H1 (cell line): ENCODE results near the gene TLK1. TPM values are rescaled to one million over a fixed set of nuclear protein-coding genes. Genes with fewer than 3 reads are reported as not detected.

Experiments
- CTCF ChIA-PET: fragments of 300-600 bp; sonication (Branson Sonifier 250); formaldehyde crosslinking; loops from one replicate; lab custom pipeline; 2021; ENCODE audit not compliant: partially characterized antibody; lab: Charles Lee
- POLR2A ChIA-PET: fragments of 300-600 bp; sonication (Branson Sonifier 250); formaldehyde crosslinking; loops from one replicate; lab custom pipeline; 2021; ENCODE audit warnings: inconsistent platforms; ENCODE audit not compliant: partially characterized antibody; lab: Charles Lee
- DNase-seq, 2 experiments: peaks; one replicate each; pipeline versions ENCODE4 v3.0.0 to v3.0.0-alpha.2; 2010 to 2022; ENCODE audit warnings: low spot score in 2 of 2, low read depth in 1 of 2, mixed read lengths in 1 of 2
- FAIRE-seq: peaks from 2 replicates; lab custom pipeline; 2011; peaks lifted over from hg19 to GRCh38; lab: Jason Lieb, UNC
- H2AFZ ChIP-seq: 2 replicates; pipeline ENCODE4 v1.8.1; 2012; ENCODE audit warnings: low read length, inconsistent platforms
- H2AK5ac ChIP-seq: 2 replicates; pipeline ENCODE4 v1.6.1; 2013; ENCODE audit warnings: low read depth, low read length
- H2BK120ac ChIP-seq: replicated peaks from 2 replicates; pipeline ENCODE3; 2013; ENCODE audit warnings: low read depth, low read length, inconsistent platforms
- H2BK12ac ChIP-seq: 2 replicates; pipeline ENCODE4 v1.6.1; 2013; ENCODE audit warnings: low read depth, low read length
- H2BK15ac ChIP-seq: 2 replicates; pipeline ENCODE4 v1.6.1; 2013; ENCODE audit warnings: low read length
- H2BK20ac ChIP-seq: 2 replicates; pipeline ENCODE4 v1.6.1; 2013; ENCODE audit warnings: low read length
- H2BK5ac ChIP-seq: 2 replicates; pipeline ENCODE4 v1.6.1; 2013; ENCODE audit warnings: low read depth, low read length
- H3K14ac ChIP-seq: 2 replicates; pipeline ENCODE4 v1.6.1; 2013; ENCODE audit warnings: inconsistent platforms; ENCODE audit not compliant: insufficient read length
- H3K18ac ChIP-seq: 2 replicates; pipeline ENCODE4 v1.6.1; 2013; ENCODE audit warnings: low read length; ENCODE audit errors: extremely low read depth
- H3K23ac ChIP-seq: 2 replicates; pipeline ENCODE4 v1.6.1; 2013; ENCODE audit warnings: inconsistent platforms; ENCODE audit not compliant: insufficient read length
- H3K23me2 ChIP-seq: 2 replicates; pipeline ENCODE4 v1.6.1; 2013; ENCODE audit warnings: low read depth, low read length
- H3K27ac ChIP-seq: 2 replicates; pipeline ENCODE4 v1.6.1; 2011; ENCODE audit warnings: low read depth, low read length, inconsistent platforms
- H3K27me3 ChIP-seq, 4 experiments: replicated peaks in 1 of 4; 1 replicate in 1 of 4; 2 replicates in 3 of 4; pipeline versions ENCODE4 v1.6.1 to v1.8.1; 2011 to 2013; ENCODE audit warnings: low read length in 3 of 4, mild to moderate bottlenecking in 3 of 4, inconsistent platforms in 2 of 4, mixed read lengths in 2 of 4, moderate library complexity in 1 of 4; ENCODE audit not compliant: control insufficient read depth in 3 of 4, insufficient read depth in 3 of 4; ENCODE audit errors: extremely low read depth in 1 of 4
- H3K36me3 ChIP-seq, 4 experiments: 2 replicates each; pipeline versions ENCODE4 v1.6.1 to v1.8.1; 2011 to 2013; ENCODE audit warnings: mild to moderate bottlenecking in 4 of 4, low read length in 3 of 4, moderate library complexity in 2 of 4, control low read depth in 1 of 4, inconsistent platforms in 1 of 4; ENCODE audit not compliant: insufficient read depth in 4 of 4, control insufficient read depth in 2 of 4
- H3K4ac ChIP-seq: replicated peaks from 2 replicates; pipeline ENCODE3; 2013; ENCODE audit warnings: low read length, low read depth, mixed read lengths, inconsistent platforms; ENCODE audit not compliant: insufficient read length
- H3K4me1 ChIP-seq, 4 experiments: replicated peaks in 1 of 4; 1 replicate in 1 of 4; 2 replicates in 3 of 4; pipeline versions ENCODE4 v1.6.1 to v1.8.1; 2011 to 2013; ENCODE audit warnings: low read length in 3 of 4, inconsistent platforms in 2 of 4, mixed read lengths in 1 of 4; ENCODE audit not compliant: insufficient read depth in 4 of 4, control insufficient read depth in 3 of 4
- H3K4me2 ChIP-seq, 2 experiments: 2 replicates each; pipeline versions ENCODE4 v1.6.1 to v1.8.1; 2011 to 2013; ENCODE audit warnings: low read depth in 2 of 2, low read length in 2 of 2, control low read depth in 1 of 2, inconsistent platforms in 1 of 2, mild to moderate bottlenecking in 1 of 2; ENCODE audit not compliant: insufficient read depth in 1 of 2
- H3K4me3 ChIP-seq, 4 experiments: fragments of 200-600, 300-600 bp in 1 of 4; sonication (generic), shearing (Covaris generic), sonication (Bioruptor Twin) in 1 of 4; 2 replicates each; pipeline versions ENCODE4 v1.5.1 to v1.8.1; 2011 to 2016; ENCODE audit warnings: low read length in 4 of 4, low read depth in 3 of 4, control low read depth in 2 of 4, inconsistent platforms in 2 of 4, mild to moderate bottlenecking in 2 of 4, mixed read lengths in 1 of 4, moderate library complexity in 1 of 4; ENCODE audit not compliant: insufficient read depth in 2 of 4; ENCODE audit errors: extremely low read depth in 1 of 4
- H3K56ac ChIP-seq: replicated peaks from 2 replicates; pipeline ENCODE3; 2013; ENCODE audit warnings: low read depth, mild to moderate bottlenecking, mixed read lengths, low read length, inconsistent platforms; ENCODE audit not compliant: insufficient read length
- H3K79me1 ChIP-seq: 2 replicates; pipeline ENCODE4 v1.6.1; 2013; ENCODE audit warnings: low read depth, low read length, control low read depth
- H3K79me2 ChIP-seq, 2 experiments: 2 replicates each; pipeline versions ENCODE4 v1.6.1 to v1.8.1; 2012 to 2013; ENCODE audit warnings: low read length in 2 of 2, mild to moderate bottlenecking in 2 of 2, inconsistent platforms in 1 of 2; ENCODE audit not compliant: insufficient read depth in 2 of 2, control insufficient read depth in 1 of 2
- H3K9ac ChIP-seq, 4 experiments: replicated peaks in 1 of 4; 1 replicate in 1 of 4; 2 replicates in 3 of 4; pipeline versions ENCODE4 v1.6.1 to v1.8.1; 2011 to 2013; ENCODE audit warnings: low read depth in 3 of 4, low read length in 3 of 4, control low read depth in 2 of 4, mild to moderate bottlenecking in 2 of 4, moderate library complexity in 2 of 4, inconsistent platforms in 1 of 4; ENCODE audit errors: extremely low read depth in 1 of 4
- H3K9me3 ChIP-seq, 2 experiments: 2 replicates each; pipeline versions ENCODE4 v1.6.1 to v1.8.1; 2012 to 2013; ENCODE audit warnings: mild to moderate bottlenecking in 2 of 2, moderate library complexity in 2 of 2, control low read depth in 1 of 2, inconsistent platforms in 1 of 2, low read depth in 1 of 2, low read length in 1 of 2, mixed read lengths in 1 of 2; ENCODE audit not compliant: insufficient read depth in 2 of 2
- H4K20me1 ChIP-seq, 2 experiments: replicated peaks in 1 of 2; 2 replicates each; pipeline versions ENCODE3 to v1.8.1; 2011 to 2013; ENCODE audit warnings: inconsistent platforms in 2 of 2, low read length in 2 of 2, mild to moderate bottlenecking in 1 of 2; ENCODE audit not compliant: insufficient read depth in 2 of 2, control insufficient read depth in 1 of 2
- H4K5ac ChIP-seq: 2 replicates; pipeline ENCODE4 v1.6.1; 2013; ENCODE audit warnings: low read length, low read depth, mixed read lengths, inconsistent platforms; ENCODE audit not compliant: insufficient read length
- H4K8ac ChIP-seq: 2 replicates; pipeline ENCODE4 v1.8.0; 2013; ENCODE audit warnings: mild to moderate bottlenecking, moderate library complexity, low read length, inconsistent platforms; ENCODE audit not compliant: insufficient read depth; ENCODE audit errors: extremely low read depth
- H4K91ac ChIP-seq: replicated peaks from 2 replicates; pipeline ENCODE3; 2013; ENCODE audit warnings: low read length, mixed read lengths, inconsistent platforms; ENCODE audit not compliant: insufficient read length
- BCL11A ChIP-seq, 2 experiments: IDR thresholded peaks; one replicate each; pipeline ENCODE4 v1.6.1; 2011; ENCODE audit warnings: low read depth in 2 of 2, low read length in 2 of 2, mild to moderate bottlenecking in 2 of 2
- CBX5 ChIP-seq: fragments of 300-800, 300-1000 bp; sonication (generic); IDR thresholded peaks from 2 replicates; pipeline ENCODE4 v1.7.1; 2016; ENCODE audit warnings: antibody characterized with exemption, low read length, low read depth
- CBX8 ChIP-seq: fragments of 300-800, 300-1000 bp; sonication (generic); IDR thresholded peaks from 2 replicates; pipeline ENCODE4 v1.7.1; 2016; ENCODE audit warnings: low read depth, low read length, borderline replicate concordance
- CHD2 ChIP-seq: IDR thresholded peaks from 2 replicates; pipeline ENCODE4 v1.6.1; 2012; ENCODE audit warnings: low read length, improper control_type of control experiment
- CREB1 ChIP-seq: IDR thresholded peaks from 2 replicates; pipeline ENCODE4 v1.6.1; 2012; ENCODE audit warnings: inconsistent platforms
- HDAC2 ChIP-seq, 2 experiments: fragments of 300-600 bp in 1 of 2; sonication (generic) in 1 of 2; IDR thresholded peaks; 2 replicates each; pipeline ENCODE4 v1.6.1; 2011 to 2012; ENCODE audit warnings: low read depth in 2 of 2, low read length in 2 of 2, mild to moderate bottlenecking in 2 of 2, moderate library complexity in 2 of 2, borderline replicate concordance in 1 of 2, inconsistent platforms in 1 of 2
- HDAC6 ChIP-seq: IDR thresholded peaks from one replicate; pipeline ENCODE4 v1.7.1; 2012; ENCODE audit warnings: low read depth, mild to moderate bottlenecking, inconsistent platforms, low read length, moderate library complexity
- NANOG ChIP-seq: IDR thresholded peaks from 2 replicates; pipeline ENCODE4 v1.6.1; 2011; ENCODE audit warnings: low read length, low read depth, mild to moderate bottlenecking, inconsistent platforms; ENCODE audit not compliant: insufficient read depth, poor library complexity, severe bottlenecking
- PHF8 ChIP-seq: fragments of 200-600 bp; sonication (generic); conservative IDR thresholded peaks from 2 replicates; pipeline ENCODE4 v1.7.1; 2012; ENCODE audit warnings: low read depth, mild to moderate bottlenecking, inconsistent platforms, low read length, moderate library complexity
- SP4 ChIP-seq: IDR thresholded peaks from 2 replicates; pipeline ENCODE4 v1.6.1; 2012; ENCODE audit warnings: low read length, inconsistent platforms
- TBP ChIP-seq: IDR thresholded peaks from 2 replicates; pipeline ENCODE4 v1.6.1; 2011; ENCODE audit warnings: low read depth, low read length, improper control_type of control experiment
- TEAD4 ChIP-seq: IDR thresholded peaks from 2 replicates; pipeline ENCODE4 v1.6.1; 2012; ENCODE audit warnings: low read depth, low read length, inconsistent platforms, mixed read lengths
- YY1 ChIP-seq: IDR thresholded peaks from 2 replicates; pipeline ENCODE4 v1.6.1; 2011; ENCODE audit warnings: low read depth, mild to moderate bottlenecking, low read length
- WGBS, 2 experiments: shearing (Covaris generic) in 1 of 2; methylation state at CpG; one replicate each; pipeline versions ENCODE4 v1.1.6 to v1.1.7; 2013 to 2015; ENCODE audit warnings: low lambda C conversion rate in 2 of 2, mixed read lengths in 2 of 2, inconsistent platforms in 1 of 2, low coverage in 1 of 2, missing lambda C conversion rate in 1 of 2; ENCODE audit not compliant: insufficient replicate concordance in 2 of 2, insufficient coverage in 1 of 2, insufficient read length in 1 of 2; ENCODE audit errors: extremely low coverage in 1 of 2, missing lambda C conversion rate in 1 of 2; 5-methylcytosine and 5-hydroxymethylcytosine counted together
- polyA plus RNA-seq, 7 experiments: library from polyadenylated mRNA; depleted of rRNA in 3 of 7; stranded (reverse) in 5 of 7; unstranded in 2 of 7; fragments of >200 nt in 5 of 7; fragments of 200-250 nt in 2 of 7; gene quantifications; 1 replicate in 5 of 7; 2 replicates in 1 of 7; 4 replicates in 1 of 7; pipeline versions ENCODE4 v1.2.1 to v1.2.3, GENCODE V29; 2011 to 2013; ENCODE audit warnings: missing spikeins in 2 of 7, mixed read lengths in 2 of 7
- total RNA-seq: library from RNA; stranded (reverse); fragmentation: NEBNext Ultra II Directional; extraction: Animal tissue kit (Norgen Biotek cat#: 25700); gene quantifications from 2 replicates; pipeline ENCODE4 v1.2.1, GENCODE V29; 2021
- TF ChIP-seq, protein P1 (sequence below): IDR thresholded peaks from 2 replicates; pipeline ENCODE4 v1.6.1; 2011; ENCODE audit warnings: low read depth, mild to moderate bottlenecking, low read length; ENCODE audit not compliant: insufficient read depth

Gene TLK1
- total and polyA plus RNA-seq, 2 of the 8 experiments (the other 6 are each of a cell fraction or from before 2014, with no cell fraction given), result 11.2 to 102 TPM

DNA sequence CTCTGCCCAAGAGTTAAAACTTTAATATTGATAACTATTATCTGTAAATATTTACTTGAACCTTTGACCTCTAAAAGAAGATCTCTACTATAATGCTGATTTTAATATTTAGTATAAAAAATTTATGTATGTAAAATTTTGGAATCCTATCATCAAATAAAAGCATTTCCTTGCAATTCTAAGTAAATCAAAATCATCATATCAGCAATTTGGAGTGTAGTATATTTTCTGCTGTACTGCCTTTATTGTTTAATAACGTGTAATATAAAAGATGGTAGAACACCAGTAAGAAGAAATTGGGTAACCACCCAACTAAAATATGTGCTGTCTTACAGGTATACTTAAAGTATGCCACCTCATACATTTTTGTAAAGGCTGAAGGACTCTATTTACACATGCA is 94.6 kb downstream of the TLK1 start:
- no peak overlapping the region for H3K18ac ChIP-seq
- ChIA-PET POLR2A (no interaction called here), CTCF (no interaction called here)
- peaks cover 0 to 47% of the 10 kb centered on the region in 2 experiments; a peak in 2 of 4 replicates for H3K79me2 ChIP-seq
- no peak overlapping the region for H3K9ac ChIP-seq
- 89% methylated on average over 1 of the region's 1 CpG; no CpG with 5 or more reads in 1 of the 2 experiments for WGBS, 2 experiments
- H2BK15ac ChIP-seq, result no peak overlapping the region
- no peak overlapping the region for H3K14ac ChIP-seq
- no peak overlapping the region for H3K27ac ChIP-seq
- H3K23me2 ChIP-seq, result no peaks in the 10 kb centered on the region
- H3K79me1 ChIP-seq, result no peaks in the 10 kb centered on the region
- DNase-seq (no peak), FAIRE-seq (no peak)
- no peaks in the 10 kb centered on the region for H3K9me3 ChIP-seq
- H2BK12ac ChIP-seq, result no peak overlapping the region
- H3K36me3 ChIP-seq, result peaks cover 0 to 6% (median 1%) of the 10 kb centered on the region in 4 experiments; a peak in 2 of 8 replicates
- no peak overlapping the region for H2AFZ ChIP-seq
- no peak overlapping the region for H2BK120ac ChIP-seq
- H4K8ac ChIP-seq, result no peak overlapping the region
- no peak overlapping the region for H3K4me2 ChIP-seq
- no peak overlapping the region for H3K4me3 ChIP-seq
- no peak overlapping the region for H3K4ac ChIP-seq
- no peak overlapping the region for H2BK5ac ChIP-seq
- no peak overlapping the region for H4K91ac ChIP-seq
- H3K4me1 ChIP-seq, result no peaks in the 10 kb centered on the region
- H4K5ac ChIP-seq, result no peak overlapping the region
- H3K27me3 ChIP-seq, result no peaks in the 10 kb centered on the region
- H3K56ac ChIP-seq, result no peak overlapping the region
- H3K23ac ChIP-seq, result no peak overlapping the region
- peaks cover 0 to 2% of the 10 kb centered on the region in 2 experiments for H4K20me1 ChIP-seq
- H2AK5ac ChIP-seq, result no peak overlapping the region
- H2BK20ac ChIP-seq, result no peak overlapping the region
- TF ChIP-seq TEAD4 (no peak), SP4 (no peak), HDAC6 (no peak), CHD2 (no peak), CREB1 (no peak), TBP (no peak), NANOG (no peak), BCL11A (IDR thresholded peaks at IDR 0.05; ENCODE audit: low read depth in 2 of 2, low read length in 2 of 2) (no peak), CBX8 (no peak), YY1 (no peak), HDAC2 (IDR thresholded peaks at IDR 0.05; ENCODE audit: borderline replicate concordance in 1 of 2, low read depth in 2 of 2, low read length in 2 of 2) (no peak), PHF8 (no peak), CBX5 (no peak)
- TF ChIP-seq, protein P1, sequence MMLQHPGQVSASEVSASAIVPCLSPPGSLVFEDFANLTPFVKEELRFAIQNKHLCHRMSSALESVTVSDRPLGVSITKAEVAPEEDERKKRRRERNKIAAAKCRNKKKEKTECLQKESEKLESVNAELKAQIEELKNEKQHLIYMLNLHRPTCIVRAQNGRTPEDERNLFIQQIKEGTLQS, result no peak
